ENCODE results near the gene DENND4A. TPM values are rescaled to one million over a fixed set of nuclear protein-coding genes. Genes with fewer than 3 reads are reported as not detected.

The DENND4A gene
- total and polyA plus RNA-seq, 9 of the 15 experiments (the other 6 are each of a cell fraction or from before 2014, with no cell fraction given) = 6.8 to 32.3 (median 19.9) TPM

- TF ChIP-seq CEBPZ (IDR thresholded peaks at IDR 0.05; ENCODE audit: borderline replicate concordance, low read depth, low read length) (no peak), SRSF7 (optimal IDR thresholded peaks at IDR 0.05; ENCODE audit: low read depth, low read length) (no peak), MAFK (IDR thresholded peaks at IDR 0.05; ENCODE audit: low read length) (no peak), ZNF436 (CRISPR knock-in tag; IDR thresholded peaks at IDR 0.05) (no peak), ZFP30 (CRISPR knock-in tag; IDR thresholded peaks at IDR 0.05; ENCODE audit: borderline replicate concordance) (no peak), ARHGAP35 (IDR thresholded peaks at IDR 0.05; ENCODE audit: partially characterized antibody) (no peak), POLR2AphosphoS5 (IDR thresholded peaks at IDR 0.05; ENCODE audit: control insufficient read depth, insufficient read depth, low read depth, low read length) (no peak), EGR1 (conservative IDR thresholded peaks at IDR 0.05) (0 out of 2 replicates have a peak, but pooled peaks have one; percentile 10), THRAP3 (IDR thresholded peaks at IDR 0.05; ENCODE audit: borderline replicate concordance) (no peak), XRCC3 (IDR thresholded peaks at IDR 0.05) (no peak)
Observed at GRCh38 chr15:65743637-65744252, 48.3 kb downstream of the DENND4A start (continued).
